Measurements from ENCODE around the gene PPP4R4. TPM values are rescaled to one million over a fixed set of nuclear protein-coding genes. Genes with fewer than 3 reads are reported as not detected.

Gene PPP4R4
- total RNA-seq, 1 experiment from 2014 or later: 0.91 TPM

- no peaks in the 10 kb centered on the region for H3K9me3 Mint-ChIP-seq (ENCODE audit: unreplicated experiment)
- no peak overlapping the region for H3K27ac Mint-ChIP-seq (ENCODE audit: low read depth, unreplicated experiment)
- intact Hi-C loops (cut with micrococcal nuclease): loop anchor here (10.0 kb wide), 1 partner anchor 132 kb away; no protein-coding TSS in a partner anchor
- peaks cover 32% of the 10 kb centered on the region for H3K4me1 Mint-ChIP-seq (ENCODE audit: insufficient read depth, unreplicated experiment)
- no TSS peak for BruUV-seq (replicated peaks)
- peaks cover 4% of the 10 kb centered on the region for H3K36me3 Mint-ChIP-seq (ENCODE audit: insufficient read depth, unreplicated experiment)
- ChIA-PET POLR2A (interaction anchor here (0.7 to 1.2 kb wide), 2 partner anchors 20 to 63 kb away, joined by 3 to 4 read pairs; no protein-coding TSS in a partner anchor), CTCF (no interaction called here)
- peak; percentile 67 for DNase-seq (ENCODE audit: unreplicated experiment)
- no peak for TF ChIP-seq CTCF (IDR thresholded peaks at IDR 0.05; ENCODE audit: unreplicated experiment)
- H3K4me3 Mint-ChIP-seq (ENCODE audit: unreplicated experiment): no peak overlapping the region
- H3K27me3 Mint-ChIP-seq (ENCODE audit: insufficient read depth, unreplicated experiment): no peaks in the 10 kb centered on the region
Observed at GRCh38 chr14:94317259-94317658, 143.1 kb downstream of the PPP4R4 start.

- Mint-ChIP-seq H3K4me3 (ENCODE audit: unreplicated experiment) (no peak overlapping the region), H3K36me3 (ENCODE audit: insufficient read depth, unreplicated experiment) (no peaks in the 10 kb centered on the region), H3K4me1 (ENCODE audit: insufficient read depth, unreplicated experiment) (peaks cover 14% of the 10 kb centered on the region), H3K27ac (ENCODE audit: low read depth, unreplicated experiment) (peak overlapping the region; percentile 80), H3K27me3 (ENCODE audit: insufficient read depth, unreplicated experiment) (no peaks in the 10 kb centered on the region), H3K9me3 (ENCODE audit: unreplicated experiment) (no peaks in the 10 kb centered on the region)
- intact Hi-C loops (cut with micrococcal nuclease): no loop called here
- CTCF ChIA-PET: interaction anchor here (0.5 to 0.9 kb wide), 2 partner anchors 139 to 513 kb away, joined by 3 read pairs; no protein-coding TSS in a partner anchor
- no peak for TF ChIP-seq CTCF (IDR thresholded peaks at IDR 0.05; ENCODE audit: unreplicated experiment)
- POLR2A ChIA-PET: interaction anchor here (1.0 to 2.7 kb wide), 3 partner anchors 15 to 61 kb away, joined by 3 to 10 read pairs (median 4); no protein-coding TSS in a partner anchor
- no TSS peak for BruUV-seq (replicated peaks)
- peak; percentile 71 for DNase-seq (ENCODE audit: unreplicated experiment)
Observed at GRCh38 chr14:94320243-94320642, 146.1 kb downstream of the PPP4R4 start.

GRCh38 chr14:94321421-94322271 is 147.5 kb downstream of the PPP4R4 start:
- DNase-seq (ENCODE audit: unreplicated experiment): no peak
- peak overlapping the region; percentile 80 for H3K27ac Mint-ChIP-seq (ENCODE audit: low read depth, unreplicated experiment)
- POLR2A ChIA-PET: interaction anchor here (0.6 to 2.7 kb wide), 3 partner anchors 10 to 66 kb away, joined by 3 to 10 read pairs (median 4); no protein-coding TSS in a partner anchor
- H3K4me3 Mint-ChIP-seq (ENCODE audit: unreplicated experiment): no peak overlapping the region
- intact Hi-C loops (cut with micrococcal nuclease): no loop called here
- no peaks in the 10 kb centered on the region for H3K27me3 Mint-ChIP-seq (ENCODE audit: insufficient read depth, unreplicated experiment)
- H3K4me1 Mint-ChIP-seq (ENCODE audit: insufficient read depth, unreplicated experiment): peaks cover 14% of the 10 kb centered on the region
- CTCF ChIA-PET: interaction anchor here (0.6 to 1.5 kb wide), 3 partner anchors 22 to 165 kb away, joined by 3 to 4 read pairs (median 3); no protein-coding TSS in a partner anchor
- no TSS peak for BruUV-seq (replicated peaks)
- TF ChIP-seq CTCF (IDR thresholded peaks at IDR 0.05; ENCODE audit: unreplicated experiment): no peak
- no peaks in the 10 kb centered on the region for H3K9me3 Mint-ChIP-seq (ENCODE audit: unreplicated experiment)
- no peaks in the 10 kb centered on the region for H3K36me3 Mint-ChIP-seq (ENCODE audit: insufficient read depth, unreplicated experiment)

Data from MCF 10A (cell line).